ENCODE data around the gene UBQLN3.

DNA sequence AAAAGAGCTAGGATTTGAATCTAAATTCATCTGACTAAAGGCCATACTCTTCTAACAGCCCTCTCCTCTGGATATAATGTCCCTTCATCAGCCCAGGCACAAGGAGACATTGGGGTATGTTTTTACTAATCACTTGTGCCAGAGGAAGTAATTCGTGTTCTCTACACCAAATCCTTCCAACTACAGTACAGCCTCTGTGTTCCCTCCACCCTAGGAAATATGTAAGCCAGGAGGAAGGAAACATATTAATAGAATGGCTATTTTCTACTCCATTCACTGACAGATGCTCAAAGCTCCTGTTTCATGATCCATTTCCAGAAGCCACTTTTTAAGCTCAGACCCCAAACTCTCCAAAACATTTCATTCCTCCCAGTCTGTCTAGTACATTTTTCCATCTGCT is 18.7 kb upstream of the UBQLN3 start:
- no peak for TF ChIP-seq POLR2A (IDR thresholded peaks at IDR 0.05)
- TF ChIP-seq, protein P1, sequence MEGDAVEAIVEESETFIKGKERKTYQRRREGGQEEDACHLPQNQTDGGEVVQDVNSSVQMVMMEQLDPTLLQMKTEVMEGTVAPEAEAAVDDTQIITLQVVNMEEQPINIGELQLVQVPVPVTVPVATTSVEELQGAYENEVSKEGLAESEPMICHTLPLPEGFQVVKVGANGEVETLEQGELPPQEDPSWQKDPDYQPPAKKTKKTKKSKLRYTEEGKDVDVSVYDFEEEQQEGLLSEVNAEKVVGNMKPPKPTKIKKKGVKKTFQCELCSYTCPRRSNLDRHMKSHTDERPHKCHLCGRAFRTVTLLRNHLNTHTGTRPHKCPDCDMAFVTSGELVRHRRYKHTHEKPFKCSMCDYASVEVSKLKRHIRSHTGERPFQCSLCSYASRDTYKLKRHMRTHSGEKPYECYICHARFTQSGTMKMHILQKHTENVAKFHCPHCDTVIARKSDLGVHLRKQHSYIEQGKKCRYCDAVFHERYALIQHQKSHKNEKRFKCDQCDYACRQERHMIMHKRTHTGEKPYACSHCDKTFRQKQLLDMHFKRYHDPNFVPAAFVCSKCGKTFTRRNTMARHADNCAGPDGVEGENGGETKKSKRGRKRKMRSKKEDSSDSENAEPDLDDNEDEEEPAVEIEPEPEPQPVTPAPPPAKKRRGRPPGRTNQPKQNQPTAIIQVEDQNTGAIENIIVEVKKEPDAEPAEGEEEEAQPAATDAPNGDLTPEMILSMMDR (IDR thresholded peaks at IDR 0.05), result no peak
